NCI-H345 treated with DMSO at 0.1 percent for 48 hours (cell line): ENCODE results near the gene SUSD6.

Experiments
- DNase-seq: peaks from one replicate; lab custom pipeline; 2025; ENCODE audit not compliant: unreplicated experiment; lab: John Stamatoyannopoulos, UW

The SUSD6 gene

DNA sequence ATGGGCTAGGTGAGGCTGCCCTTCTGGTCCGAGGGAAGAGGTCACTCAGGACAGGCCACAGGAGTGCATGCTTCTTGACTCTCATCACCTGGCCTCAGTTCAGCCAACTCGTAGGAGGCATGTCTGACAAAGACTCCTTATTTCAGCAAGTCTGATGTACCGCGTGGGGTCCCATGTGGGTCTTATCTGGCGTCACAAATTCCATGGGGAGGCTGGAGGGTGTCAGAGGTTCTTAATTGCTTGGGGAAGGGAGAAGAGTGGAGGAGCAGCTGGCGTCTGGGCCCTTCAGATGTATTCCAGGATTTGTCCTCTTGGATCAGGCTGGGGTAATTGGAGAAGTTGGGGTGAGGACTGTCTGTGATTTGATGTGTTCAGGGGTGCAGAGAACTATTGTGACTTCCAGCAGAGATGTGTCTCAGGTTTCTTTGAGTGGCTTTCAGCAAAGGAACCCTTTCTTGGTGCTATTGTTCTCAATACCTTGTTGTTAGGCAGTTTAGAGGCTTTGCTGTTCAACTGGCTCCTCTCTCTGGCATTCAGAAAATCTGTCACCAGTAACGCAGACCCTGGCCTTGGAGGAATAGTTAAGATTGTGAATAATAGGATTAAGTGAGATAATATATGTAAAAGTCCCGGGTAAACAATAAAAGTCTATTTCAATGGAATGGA lies 60.1 kb downstream of the SUSD6 start:
- no peak for DNase-seq

DNA sequence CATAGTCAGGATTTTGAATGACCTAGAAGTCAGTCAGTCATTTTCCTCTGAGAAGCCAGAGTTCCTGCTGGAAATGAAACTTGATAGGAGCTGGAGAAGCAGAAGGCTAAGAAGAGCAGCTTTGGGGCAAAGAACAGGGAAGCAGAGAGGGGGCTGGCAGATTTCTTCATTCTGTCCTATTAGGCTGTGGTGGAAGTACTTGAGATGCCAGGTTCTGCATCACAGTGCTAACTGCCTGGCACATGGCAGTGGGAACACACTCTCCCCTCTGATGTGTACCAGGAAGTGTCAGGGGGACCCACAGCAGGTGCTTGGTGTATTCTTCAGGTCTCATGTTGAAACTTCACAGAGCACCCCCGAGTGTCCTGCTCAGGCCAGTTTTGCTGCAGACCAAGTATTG lies 61.0 kb downstream of the SUSD6 start:
- no peak for DNase-seq

DNA sequence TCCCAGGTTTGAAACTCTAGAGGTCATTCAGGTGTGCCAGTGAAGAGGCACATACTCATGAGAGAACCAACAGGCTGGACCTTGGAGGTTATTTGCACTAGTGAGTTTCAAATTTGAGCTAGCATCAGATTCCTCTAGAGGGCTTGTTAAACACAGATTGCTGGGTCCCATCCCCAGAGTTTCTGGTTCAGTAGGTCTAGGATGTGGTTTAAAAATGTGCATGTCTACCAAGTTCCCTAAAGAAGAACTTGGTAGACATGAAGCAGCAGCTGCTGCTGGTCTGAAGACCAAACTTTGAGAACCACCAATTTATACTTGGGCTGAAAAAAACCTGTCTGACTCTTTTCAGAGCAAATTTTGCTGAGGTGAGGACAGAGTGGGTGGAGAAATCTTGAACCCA lies 61.7 kb downstream of the SUSD6 start:
- DNase-seq = no peak

DNA sequence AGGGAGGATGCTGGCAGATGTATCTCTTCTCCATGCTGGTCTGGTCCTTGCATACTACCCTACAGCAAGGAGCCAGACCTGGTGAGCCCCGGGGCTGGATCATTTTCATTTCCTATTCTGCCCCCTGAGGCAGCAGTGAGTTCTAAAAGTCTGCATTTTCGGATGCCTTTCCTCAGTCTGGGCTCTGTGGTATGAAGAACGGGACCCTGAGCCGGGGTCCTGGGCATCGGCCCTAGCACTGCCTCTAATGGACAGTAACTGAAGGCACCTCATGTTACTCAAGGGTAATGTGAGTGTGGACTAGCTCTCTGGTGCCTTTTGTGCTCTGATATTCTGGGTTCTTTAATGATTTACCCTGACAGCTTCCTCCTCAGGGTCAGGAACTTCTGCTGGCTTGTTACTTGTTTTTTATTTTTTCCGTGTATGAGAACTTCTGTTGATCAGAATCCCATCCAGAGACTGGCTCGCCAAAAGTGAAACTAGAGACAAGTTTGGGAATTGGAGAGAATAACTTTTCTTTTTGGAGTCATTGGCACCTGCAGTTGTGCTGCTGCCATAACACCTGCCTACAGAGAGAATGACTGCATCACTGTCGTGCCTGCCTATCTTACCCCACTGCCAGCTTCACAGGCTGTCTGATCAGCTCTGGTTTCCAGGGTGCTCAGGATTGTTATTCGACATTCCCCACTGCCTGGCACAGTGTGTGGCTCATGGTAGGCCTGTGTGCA lies 62.3 kb downstream of the SUSD6 start:
- no peak for DNase-seq

DNA sequence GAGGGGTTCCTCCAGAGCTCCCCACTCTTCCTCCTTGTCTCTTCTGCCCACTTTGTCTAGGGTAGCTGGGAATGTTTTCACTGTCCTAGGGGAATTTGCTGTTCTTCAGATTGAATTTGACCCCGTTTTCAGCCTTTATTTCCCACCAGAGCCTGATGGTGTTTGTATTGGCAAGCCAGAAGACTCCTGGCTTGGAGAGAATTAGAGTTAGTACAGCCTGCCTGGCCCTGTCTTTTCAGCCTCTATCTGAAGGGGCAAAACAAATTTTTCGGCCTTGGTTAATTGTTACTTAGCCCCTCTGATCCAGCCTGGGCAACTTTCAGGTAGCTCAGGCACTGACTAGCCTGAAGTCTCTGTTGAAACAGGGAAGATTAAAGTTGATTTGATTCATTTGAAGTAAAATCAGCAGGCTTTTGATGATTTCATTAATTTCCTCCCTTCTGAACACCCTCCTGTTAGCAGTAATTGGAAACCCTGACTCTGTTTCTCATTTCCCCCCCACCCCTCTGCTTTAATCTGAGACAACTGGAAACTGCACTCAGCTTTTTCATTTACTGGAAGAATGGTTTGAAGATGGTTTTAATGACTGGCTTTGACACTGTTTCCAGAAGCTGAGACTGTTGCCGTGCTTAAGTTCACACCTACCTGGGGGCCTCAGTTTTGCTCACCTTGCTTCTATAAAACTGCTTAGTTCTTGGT lies 63.3 kb downstream of the SUSD6 start:
- DNase-seq = no peak

DNA sequence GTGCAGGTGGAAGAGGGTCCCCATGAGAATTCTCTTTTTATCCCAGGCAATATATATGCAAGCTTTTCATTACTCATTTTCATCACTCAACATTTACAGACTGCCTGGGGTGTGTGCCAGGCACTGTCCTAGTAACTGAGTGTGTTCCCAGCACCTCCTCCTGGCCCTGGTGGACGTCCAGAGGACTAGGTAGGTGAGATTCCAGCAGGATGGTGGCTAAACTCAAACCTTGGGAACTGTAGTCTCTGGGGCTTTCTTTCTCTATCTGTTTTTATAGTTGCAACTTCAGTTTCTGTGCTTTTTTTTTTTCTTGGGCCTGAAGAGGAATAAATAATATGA lies 63.8 kb downstream of the SUSD6 start:
- no peak for DNase-seq

DNA sequence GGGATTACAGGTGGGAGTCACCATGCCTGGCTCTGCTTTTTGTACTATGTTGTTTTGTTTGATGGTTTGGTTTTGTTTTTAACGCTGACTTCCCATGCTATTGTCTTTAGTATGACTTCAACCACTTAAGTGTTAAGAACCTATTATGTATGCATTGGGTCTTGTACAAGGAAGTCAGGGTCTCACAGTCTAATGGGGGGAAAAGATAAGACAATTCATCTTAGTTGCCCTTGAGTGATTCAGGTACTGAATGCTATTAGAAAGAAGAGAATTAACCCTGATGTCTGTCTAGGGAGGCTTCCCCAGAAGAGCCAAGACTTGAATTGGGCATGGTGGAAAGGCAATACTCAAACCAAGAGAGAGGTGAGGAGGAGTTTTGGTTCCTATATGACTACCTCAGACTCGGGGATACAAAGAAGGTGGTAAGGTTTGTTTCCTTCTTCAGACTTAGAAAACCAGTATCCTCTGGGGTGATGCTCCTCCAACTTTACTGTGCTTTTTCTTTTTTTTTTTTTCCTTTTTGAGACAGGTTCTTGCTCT lies 64.6 kb downstream of the SUSD6 start:
- DNase-seq = no peak

DNA sequence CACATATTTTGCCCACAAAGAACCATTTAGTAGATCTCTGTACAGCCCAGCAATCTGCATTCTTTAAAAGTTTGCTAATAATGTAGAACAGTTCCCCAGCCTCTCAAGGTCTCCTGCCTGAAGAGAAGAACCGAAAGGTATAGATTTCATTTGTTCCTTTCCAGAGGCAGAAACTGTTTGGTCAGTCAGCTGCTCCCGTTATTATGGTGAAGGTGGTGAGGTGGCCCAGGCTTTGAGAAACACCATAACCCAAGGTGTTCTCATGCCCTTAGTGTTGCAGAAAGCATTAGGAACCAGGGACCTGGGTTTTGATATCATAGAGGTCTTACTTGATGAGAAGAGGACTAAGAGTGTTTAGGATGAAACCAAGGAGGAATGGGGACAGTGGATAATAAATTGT lies 65.3 kb downstream of the SUSD6 start:
- no peak for DNase-seq

DNA sequence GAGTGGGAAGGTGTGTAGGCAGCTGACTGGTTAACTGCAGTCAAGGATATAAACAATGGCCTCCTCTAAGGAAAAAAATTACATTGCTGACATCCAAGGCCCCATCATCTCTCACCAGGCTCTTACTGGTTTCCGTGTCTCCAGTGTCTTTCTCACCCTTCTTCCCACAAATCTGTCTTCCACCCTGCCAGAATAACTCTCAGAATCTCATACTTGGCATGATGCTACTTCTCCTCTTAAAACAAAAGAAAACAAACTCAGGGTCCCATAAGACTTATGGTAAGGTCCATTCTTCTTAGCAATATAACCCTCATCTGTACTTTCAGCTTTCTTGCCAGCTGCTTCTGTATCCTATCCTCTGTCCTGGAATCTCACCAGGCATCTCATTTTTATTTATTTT lies 68.9 kb downstream of the SUSD6 start:
- DNase-seq = no peak

DNA sequence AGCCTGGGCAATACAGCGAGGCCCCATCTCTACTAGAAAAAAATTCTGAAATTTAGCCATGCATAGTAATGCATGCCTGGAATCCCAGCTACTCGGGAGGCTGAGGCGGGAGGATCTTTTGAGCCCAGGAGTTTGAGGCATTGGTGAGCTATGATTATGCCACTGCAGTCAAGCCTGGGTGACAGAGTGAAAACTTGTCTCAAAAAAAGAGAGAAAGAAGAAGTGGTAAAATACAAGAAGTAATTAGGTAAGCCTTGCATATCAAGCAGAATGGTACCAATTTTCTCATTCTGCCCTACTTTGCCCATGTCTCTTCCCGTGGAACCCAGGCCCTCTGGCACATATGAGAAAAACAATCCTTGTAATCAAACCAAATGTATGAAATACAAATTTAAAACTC lies 70.7 kb downstream of the SUSD6 start:
- DNase-seq = no peak

DNA sequence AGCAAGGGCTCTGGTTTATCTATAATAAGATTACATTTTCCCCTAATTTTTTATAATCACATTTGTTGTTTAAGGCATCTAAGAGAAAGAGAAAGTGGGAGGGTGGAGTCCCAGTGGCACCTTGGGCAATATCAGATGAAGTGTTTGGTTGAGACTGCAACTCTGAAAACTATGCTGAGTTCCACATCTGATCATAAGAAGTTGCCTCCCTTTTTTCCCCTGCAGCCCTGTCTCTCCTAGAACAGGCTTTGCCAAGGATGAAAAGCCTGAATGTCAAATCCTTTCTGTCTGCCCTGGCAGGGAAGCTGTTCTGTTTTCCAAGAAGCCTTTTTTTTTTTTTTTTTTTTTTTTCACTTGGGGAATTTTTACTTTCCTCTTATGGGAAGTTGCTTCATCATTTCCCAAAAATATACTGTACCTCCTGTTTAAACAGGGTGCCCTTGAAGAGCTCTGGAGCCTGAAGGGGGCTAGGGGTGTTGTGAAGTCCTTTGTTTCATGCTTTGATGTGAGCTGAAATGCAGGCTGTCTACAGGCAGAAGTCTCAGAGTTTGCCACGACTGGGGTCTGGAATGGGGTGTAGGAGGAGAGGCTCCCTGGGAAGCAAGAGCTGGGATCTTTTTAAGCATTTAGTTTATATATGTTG lies 71.3 kb downstream of the SUSD6 start:
- no peak for DNase-seq

DNA sequence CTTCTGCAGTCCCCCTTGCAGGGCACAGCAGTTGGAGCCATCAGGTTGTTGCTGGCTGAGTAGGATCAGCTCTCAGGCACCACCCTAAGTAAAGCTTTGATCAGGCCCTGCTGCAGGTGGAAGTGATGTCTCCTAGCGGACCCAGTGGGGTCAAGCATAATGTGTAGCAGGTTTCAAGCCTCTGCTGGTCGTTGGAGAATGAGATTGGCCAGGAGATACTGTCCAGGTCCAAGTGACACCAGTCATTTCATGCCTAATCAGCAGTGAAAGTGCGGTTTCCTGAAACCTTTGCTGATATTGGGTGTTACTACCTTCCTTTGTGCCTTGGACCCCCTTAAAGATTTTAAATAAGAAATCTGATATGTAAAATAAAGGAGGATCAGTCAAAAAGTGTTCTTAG lies 72.6 kb downstream of the SUSD6 start:
- DNase-seq = no peak

DNA sequence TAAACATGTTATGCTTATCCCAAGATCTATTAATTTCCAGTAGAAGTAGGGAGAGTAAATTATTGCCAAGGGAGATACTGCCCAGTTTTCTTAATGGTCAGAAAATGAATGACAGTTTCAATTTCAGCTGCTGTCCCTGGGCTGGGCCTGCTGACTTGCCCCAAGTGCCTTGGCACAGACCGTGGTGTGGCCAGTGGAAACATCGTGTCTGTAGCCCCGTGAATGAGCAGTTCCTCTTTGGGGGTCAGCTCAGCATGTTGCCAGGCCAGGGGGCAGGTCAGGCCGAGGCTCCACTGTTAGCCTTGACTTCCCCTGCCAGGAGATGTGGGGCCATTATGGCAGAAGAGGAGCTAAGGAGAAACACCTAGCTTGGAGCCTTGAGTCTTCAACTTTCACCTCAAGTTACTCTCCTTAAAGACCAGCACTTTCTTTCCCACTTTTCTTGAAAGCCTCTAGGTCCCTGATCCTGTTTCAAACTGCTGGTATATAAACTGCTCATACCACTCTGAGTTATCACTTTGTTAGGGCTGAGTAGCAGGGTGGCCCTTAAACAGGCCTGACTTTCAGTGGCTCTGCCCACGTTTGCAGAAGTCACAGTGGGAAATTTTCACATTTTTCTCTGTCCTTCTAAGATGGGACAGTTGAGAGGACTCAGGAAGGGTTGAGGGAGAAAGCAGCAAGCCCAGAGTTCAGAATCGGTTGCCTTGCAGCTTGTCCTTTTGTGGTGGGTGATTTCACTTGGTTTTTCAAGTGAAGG lies 73.2 kb downstream of the SUSD6 start:
- no peak for DNase-seq

DNA sequence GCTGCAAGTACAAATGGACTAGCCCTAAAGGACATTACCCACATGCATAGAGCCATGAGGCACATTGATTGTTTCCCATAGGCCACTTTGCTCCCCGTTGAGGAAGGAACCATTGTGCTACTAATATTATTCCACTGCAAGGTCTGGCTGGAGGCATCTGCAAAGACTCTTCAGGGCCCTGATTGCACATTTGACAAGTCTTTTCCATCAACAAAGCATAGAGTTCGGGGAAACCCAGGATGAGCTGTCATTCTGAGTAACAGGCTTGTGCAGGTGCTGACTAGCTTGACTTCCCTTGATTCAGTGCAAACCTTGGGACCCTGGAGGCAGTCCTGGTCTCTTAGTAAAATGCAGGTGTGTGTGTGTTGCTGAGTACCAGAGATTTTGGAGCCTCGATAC lies 73.8 kb downstream of the SUSD6 start:
- no peak for DNase-seq

DNA sequence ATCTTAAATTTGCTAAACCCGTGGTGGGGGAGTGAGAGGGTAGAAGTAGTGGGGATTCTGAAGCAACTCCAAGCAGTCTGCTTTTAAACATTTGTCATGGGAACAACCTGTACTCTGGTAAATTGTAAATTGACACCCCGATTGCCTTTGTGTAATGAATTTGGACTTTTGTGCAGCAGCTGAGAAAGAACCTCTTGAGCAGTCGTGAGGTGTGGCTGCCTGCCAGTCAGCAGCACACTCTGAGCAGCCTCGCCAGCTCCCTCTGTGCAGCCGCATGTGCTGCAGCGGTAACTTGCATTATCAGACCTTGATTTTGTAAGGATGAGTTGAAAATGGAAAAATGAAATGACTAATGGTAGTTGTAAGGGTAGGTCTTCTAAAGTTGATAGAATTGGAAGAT lies 74.3 kb downstream of the SUSD6 start:
- peak; percentile 74 for DNase-seq

DNA sequence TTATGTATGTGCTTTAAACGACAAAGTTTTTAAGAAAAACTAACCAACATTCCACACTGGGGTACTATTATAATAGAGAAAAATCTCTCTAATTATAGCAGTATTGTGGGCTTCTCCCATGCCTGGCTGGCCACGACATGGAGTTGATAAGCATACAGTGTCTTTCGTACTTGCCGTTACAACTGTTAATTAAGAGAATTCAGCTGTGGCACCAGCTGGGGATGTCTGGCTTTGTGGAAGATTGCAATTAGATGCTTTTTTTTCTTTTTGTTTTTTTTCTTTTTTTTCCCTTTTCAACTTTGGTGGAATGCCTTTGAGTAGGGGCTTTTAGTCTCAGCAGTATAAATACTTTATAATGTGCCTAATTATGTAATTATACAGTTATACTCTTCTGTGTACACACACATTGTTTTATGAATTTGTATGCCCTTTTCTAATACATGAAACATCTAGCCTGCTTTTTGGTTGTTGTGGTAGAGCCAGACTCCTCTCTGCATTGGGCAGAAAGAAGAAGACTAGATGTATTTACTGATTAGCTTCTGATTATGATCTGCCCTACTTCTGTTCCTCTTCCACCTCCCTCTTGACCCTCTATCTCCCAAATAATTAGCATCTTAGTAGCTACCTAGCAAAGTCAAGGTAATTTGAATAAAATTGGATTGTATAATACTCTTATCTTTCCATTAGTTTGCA lies 76.4 kb downstream of the SUSD6 start:
- no peak for DNase-seq

DNA sequence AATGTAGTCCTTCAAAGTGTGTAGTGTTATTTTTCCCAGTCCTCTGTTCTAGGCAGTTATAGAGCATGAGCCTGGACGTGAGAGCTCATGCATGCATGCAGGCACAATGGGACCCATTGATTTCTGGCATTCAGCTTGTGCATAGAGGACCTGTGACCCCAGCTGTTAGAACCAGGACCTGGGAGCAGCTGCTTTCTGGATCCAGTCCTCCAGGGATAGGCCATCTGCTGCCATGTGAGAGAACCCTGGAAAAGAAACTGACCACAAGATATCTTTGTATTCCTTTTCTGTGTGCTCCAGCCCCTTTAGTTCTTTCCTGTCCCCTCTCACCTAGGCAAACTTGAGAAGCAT lies 76.9 kb downstream of the SUSD6 start:
- no peak for DNase-seq

DNA sequence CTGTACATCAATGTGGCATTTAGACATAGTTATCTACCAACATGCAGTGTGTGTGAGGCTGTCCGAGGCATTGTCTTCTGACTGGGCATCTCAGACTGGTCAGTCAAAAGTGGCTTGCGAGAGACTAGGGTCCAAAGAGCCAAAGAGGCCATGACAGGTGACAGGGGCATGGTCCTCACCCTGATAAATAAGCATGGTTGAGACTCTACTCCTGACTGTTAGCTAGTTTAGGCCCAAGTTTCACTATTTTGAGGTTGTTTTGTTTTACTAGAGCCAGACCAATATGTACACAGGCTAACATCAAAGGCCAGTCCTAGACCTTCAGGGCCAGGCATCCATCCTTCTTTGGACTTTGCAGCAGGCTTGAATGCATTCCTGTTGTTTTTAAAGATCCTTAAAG lies 78.6 kb downstream of the SUSD6 start:
- no peak for DNase-seq

DNA sequence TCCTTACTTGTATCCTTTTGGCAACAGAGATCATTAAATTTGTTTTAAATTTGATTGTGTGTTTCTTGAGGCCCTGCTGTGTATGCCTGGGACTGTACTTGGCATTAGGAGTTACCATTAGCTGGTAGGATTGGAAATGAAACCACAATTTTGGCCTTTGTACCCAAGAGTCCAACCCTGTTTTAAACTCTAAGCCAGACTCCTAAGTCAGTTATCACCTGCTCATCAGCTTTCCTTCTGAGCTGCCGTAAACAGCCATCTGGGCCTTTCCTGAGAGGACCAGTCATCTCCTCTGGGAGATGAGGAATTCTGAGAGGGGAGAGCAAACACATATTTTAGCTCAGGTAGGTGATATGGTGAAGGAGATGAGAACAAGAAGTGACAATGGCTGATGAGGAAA lies 81.2 kb downstream of the SUSD6 start:
- no peak for DNase-seq

DNA sequence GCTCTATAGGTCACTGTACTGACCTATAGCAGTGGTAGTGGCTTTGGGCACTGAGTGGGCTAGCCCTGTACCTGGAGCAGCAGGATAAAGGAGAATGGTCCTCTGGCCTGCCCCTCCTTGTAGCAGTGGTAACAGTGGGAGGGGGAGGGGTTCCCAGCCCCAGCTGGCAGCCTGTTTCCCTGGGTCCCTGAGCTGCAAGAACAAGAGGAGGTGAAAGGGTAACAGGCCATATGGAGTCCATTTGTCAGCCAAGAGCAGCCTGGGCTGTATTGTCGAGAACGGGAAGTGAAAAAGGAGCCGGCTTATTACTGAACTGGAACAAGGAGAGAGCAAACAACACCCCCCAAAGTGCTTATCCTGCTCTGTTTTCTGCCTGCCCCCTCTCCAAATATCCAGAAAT lies 81.7 kb downstream of the SUSD6 start:
- no peak for DNase-seq
